HG03139 (cell line): Measurements from ENCODE around the gene LRRC18.

Experiments
- ATAC-seq: cut with Tn5 transposase; IDR thresholded peaks from one replicate; pipeline ENCODE4 v1.9.1; 2021; ENCODE audit not compliant: unreplicated experiment

The LRRC18 gene

GRCh38 chr10:48883701-48884100 lies 55.9 kb downstream of the LRRC18 start:
- no peak for ATAC-seq

GRCh38 chr10:48882881-48883280 lies 56.8 kb downstream of the LRRC18 start:
- no peak for ATAC-seq

- ATAC-seq, result no peak
Observed at GRCh38 chr10:48881937-48882336, 57.7 kb downstream of the LRRC18 start.

GRCh38 chr10:48880016-48880705 lies 59.5 kb downstream of the LRRC18 start:
- no peak for ATAC-seq

- no peak for ATAC-seq
Observed at GRCh38 chr10:48879451-48879850, 60.2 kb downstream of the LRRC18 start.

GRCh38 chr10:48878091-48878490 lies 61.5 kb downstream of the LRRC18 start:
- no peak for ATAC-seq

GRCh38 chr10:48872234-48872633 lies 67.4 kb downstream of the LRRC18 start:
- no peak for ATAC-seq
